Measurements from ENCODE around the gene PIAS1. TPM values are rescaled to one million over a fixed set of nuclear protein-coding genes. Genes with fewer than 3 reads are reported as not detected.

PIAS1 gene
- total RNA-seq, 1 donor from 2014 or later = 40.6 TPM

DNA sequence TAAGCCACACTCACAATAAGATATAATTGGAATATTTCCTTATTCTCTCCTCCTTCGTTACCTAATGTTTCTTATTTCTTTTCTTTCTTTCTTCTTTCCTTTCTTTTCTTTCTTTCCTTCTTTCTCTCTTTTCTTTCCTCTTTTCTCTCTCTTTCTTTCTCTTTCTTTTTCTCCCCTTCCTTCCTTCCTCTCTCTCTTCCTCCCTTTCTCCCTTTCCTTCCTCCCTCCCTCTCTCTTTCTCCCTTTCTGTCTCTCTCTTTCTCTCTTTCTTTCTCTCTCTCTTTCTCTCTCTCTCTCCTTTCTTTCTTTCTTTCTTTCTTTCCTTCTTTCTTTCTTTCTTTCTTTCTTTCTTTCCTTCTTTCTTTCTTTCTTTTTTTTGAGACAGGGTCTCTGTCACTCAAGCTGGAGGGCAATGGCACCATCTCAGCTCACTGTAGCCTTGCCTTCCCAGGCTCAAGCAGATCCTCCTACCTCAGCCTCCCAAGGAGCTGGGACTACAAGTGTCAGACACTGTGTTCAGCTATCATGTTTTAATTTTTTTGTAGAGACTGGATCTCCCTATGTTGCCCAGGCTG lies 19.3 kb upstream of the PIAS1 start:
- peaks cover 33% of the 10 kb centered on the region for H3K27me3 Mint-ChIP-seq (ENCODE audit: unreplicated experiment)
- no peak overlapping the region for H3K4me3 Mint-ChIP-seq (ENCODE audit: unreplicated experiment)
- peaks cover 23% of the 10 kb centered on the region for H3K9me3 Mint-ChIP-seq (ENCODE audit: unreplicated experiment)
- peaks cover 11% of the 10 kb centered on the region for H3K36me3 Mint-ChIP-seq (ENCODE audit: unreplicated experiment)
- H3K27ac Mint-ChIP-seq (ENCODE audit: unreplicated experiment) = no peak overlapping the region
- no peak for DNase-seq (ENCODE audit: extremely low spot score, unreplicated experiment)
- no peaks in the 10 kb centered on the region for H3K4me1 Mint-ChIP-seq (ENCODE audit: unreplicated experiment)
- TF ChIP-seq, protein P1, sequence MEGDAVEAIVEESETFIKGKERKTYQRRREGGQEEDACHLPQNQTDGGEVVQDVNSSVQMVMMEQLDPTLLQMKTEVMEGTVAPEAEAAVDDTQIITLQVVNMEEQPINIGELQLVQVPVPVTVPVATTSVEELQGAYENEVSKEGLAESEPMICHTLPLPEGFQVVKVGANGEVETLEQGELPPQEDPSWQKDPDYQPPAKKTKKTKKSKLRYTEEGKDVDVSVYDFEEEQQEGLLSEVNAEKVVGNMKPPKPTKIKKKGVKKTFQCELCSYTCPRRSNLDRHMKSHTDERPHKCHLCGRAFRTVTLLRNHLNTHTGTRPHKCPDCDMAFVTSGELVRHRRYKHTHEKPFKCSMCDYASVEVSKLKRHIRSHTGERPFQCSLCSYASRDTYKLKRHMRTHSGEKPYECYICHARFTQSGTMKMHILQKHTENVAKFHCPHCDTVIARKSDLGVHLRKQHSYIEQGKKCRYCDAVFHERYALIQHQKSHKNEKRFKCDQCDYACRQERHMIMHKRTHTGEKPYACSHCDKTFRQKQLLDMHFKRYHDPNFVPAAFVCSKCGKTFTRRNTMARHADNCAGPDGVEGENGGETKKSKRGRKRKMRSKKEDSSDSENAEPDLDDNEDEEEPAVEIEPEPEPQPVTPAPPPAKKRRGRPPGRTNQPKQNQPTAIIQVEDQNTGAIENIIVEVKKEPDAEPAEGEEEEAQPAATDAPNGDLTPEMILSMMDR (IDR thresholded peaks at IDR 0.05) = no peak

DNA sequence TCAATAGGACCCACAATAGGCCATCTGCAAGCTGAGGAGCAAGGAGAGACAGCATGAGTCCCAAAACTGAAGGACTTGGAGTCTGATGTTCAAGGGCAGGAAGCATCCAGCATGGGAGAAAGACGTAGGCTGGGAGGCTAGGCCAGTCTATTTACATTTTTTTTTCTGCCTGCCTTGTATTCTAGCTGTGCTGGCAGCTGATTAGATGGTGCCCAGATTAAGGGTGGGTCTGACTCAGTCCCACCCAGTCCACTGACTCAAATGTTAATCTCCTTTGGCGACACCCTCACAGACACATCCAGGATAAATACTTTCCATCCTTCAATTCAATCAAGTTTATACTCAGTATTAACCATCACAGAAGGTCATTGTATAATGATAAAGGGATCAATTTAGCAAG lies 15.9 kb upstream of the PIAS1 start:
- DNase-seq (ENCODE audit: extremely low spot score, unreplicated experiment) = no peak
- peaks cover 17% of the 10 kb centered on the region for H3K36me3 Mint-ChIP-seq (ENCODE audit: unreplicated experiment)
- H3K9me3 Mint-ChIP-seq (ENCODE audit: unreplicated experiment) = peaks cover 39% of the 10 kb centered on the region
- H3K4me3 Mint-ChIP-seq (ENCODE audit: unreplicated experiment) = no peak overlapping the region
- peaks cover 1% of the 10 kb centered on the region for H3K4me1 Mint-ChIP-seq (ENCODE audit: unreplicated experiment)
- TF ChIP-seq, protein P1 (IDR thresholded peaks at IDR 0.05) = no peak
- peaks cover 36% of the 10 kb centered on the region for H3K27me3 Mint-ChIP-seq (ENCODE audit: unreplicated experiment)
- no peak overlapping the region for H3K27ac Mint-ChIP-seq (ENCODE audit: unreplicated experiment)

DNA sequence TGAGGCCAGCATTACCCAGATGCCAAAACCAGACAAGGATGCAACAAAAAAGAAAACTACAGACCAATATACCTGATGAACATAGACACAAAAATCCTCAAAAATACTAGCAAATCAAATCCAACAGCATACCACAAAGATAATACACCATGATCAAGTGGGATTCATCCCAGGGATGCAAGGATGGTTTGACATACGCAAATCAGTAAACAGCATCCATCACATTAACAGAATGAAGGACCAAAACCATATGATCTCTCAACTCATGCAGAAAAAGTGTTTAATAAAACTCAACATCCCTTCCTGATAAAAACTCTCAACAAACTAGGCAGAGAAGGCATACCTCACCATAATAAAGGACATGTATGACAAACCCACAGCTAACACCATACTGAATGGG lies 14.0 kb upstream of the PIAS1 start:
- Mint-ChIP-seq H3K4me1 (ENCODE audit: unreplicated experiment) (peaks cover 1% of the 10 kb centered on the region), H3K9me3 (ENCODE audit: unreplicated experiment) (peaks cover 39% of the 10 kb centered on the region), H3K27me3 (ENCODE audit: unreplicated experiment) (peaks cover 19% of the 10 kb centered on the region), H3K36me3 (ENCODE audit: unreplicated experiment) (peaks cover 17% of the 10 kb centered on the region), H3K27ac (ENCODE audit: unreplicated experiment) (no peak overlapping the region), H3K4me3 (ENCODE audit: unreplicated experiment) (no peak overlapping the region)
- TF ChIP-seq, protein P1 (IDR thresholded peaks at IDR 0.05) = no peak
- DNase-seq (ENCODE audit: extremely low spot score, unreplicated experiment) = no peak

DNA sequence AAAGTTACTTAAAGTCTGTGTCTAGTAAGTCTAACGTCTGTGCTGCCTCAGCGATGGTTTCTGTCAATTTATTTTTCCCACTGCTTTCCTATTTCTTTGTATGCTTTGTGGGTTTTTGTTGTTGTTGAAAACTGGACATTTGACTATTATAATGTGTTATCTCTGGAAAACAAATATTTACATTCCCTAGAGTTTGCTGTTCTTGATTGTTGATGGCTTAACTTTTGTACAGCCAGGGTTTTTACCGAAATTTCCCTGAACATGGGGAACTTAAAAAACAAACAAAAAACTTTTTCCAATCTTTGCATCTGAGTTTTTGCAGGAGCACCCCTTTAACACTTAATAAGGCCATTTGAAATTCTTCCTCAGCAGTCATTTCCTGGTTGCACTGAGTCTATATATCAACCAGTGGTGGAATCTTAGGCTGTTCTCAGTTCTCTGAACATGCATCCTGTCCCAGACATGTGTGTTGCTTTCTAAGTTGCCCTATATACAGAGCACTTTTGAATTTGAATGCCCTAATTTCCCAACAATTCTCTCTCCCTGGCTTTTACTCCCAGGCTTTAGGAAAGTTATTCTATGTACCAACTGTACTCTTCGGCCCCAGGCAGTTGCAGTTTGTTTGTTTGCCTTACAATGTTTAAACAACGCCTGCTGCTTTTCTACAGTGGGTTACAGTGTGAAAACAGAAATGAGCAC lies 11.8 kb upstream of the PIAS1 start:
- peaks cover 16% of the 10 kb centered on the region for H3K27me3 Mint-ChIP-seq (ENCODE audit: unreplicated experiment)
- TF ChIP-seq, protein P1 (IDR thresholded peaks at IDR 0.05) = no peak
- DNase-seq (ENCODE audit: extremely low spot score, unreplicated experiment) = no peak
- H3K27ac Mint-ChIP-seq (ENCODE audit: unreplicated experiment) = no peak overlapping the region
- peaks cover 12% of the 10 kb centered on the region for H3K36me3 Mint-ChIP-seq (ENCODE audit: unreplicated experiment)
- H3K4me3 Mint-ChIP-seq (ENCODE audit: unreplicated experiment) = no peak overlapping the region
- H3K9me3 Mint-ChIP-seq (ENCODE audit: unreplicated experiment) = peaks cover 32% of the 10 kb centered on the region
- peaks cover 1% of the 10 kb centered on the region for H3K4me1 Mint-ChIP-seq (ENCODE audit: unreplicated experiment)

DNA sequence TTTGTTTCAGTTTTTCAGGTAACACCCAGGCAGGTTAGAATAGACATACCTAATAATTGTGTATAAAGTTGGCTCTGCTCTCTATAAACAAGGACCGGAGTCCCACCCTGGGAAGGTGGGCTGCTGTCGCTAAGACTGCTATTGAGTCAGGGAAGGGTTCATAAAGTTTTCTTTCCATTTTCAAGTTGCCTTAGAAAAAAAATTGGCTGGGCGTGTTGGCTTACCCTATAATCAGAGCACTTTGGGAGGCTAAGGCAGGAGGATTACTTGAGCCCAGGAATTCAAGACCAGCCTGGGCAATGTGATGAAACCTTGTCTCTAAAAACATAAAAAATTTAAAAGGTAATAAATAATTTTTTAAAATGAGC lies 11.3 kb upstream of the PIAS1 start:
- Mint-ChIP-seq H3K9me3 (ENCODE audit: unreplicated experiment) (peaks cover 27% of the 10 kb centered on the region), H3K36me3 (ENCODE audit: unreplicated experiment) (peaks cover 9% of the 10 kb centered on the region), H3K4me3 (ENCODE audit: unreplicated experiment) (no peak overlapping the region), H3K27ac (ENCODE audit: unreplicated experiment) (no peak overlapping the region), H3K4me1 (ENCODE audit: unreplicated experiment) (peaks cover 1% of the 10 kb centered on the region), H3K27me3 (ENCODE audit: unreplicated experiment) (peaks cover 16% of the 10 kb centered on the region)
- TF ChIP-seq, protein P1 (IDR thresholded peaks at IDR 0.05) = no peak
- DNase-seq (ENCODE audit: extremely low spot score, unreplicated experiment) = no peak
